H1 (cell line): Measurements from ENCODE around the gene GPC6. TPM values are rescaled to one million over a fixed set of nuclear protein-coding genes. Genes with fewer than 3 reads are reported as not detected.

Source experiments
- CTCF ChIA-PET: fragments of 300-600 bp; sonication (Branson Sonifier 250); formaldehyde crosslinking; loops from one replicate; lab custom pipeline; 2021; ENCODE audit not compliant: partially characterized antibody; lab: Charles Lee
- POLR2A ChIA-PET: fragments of 300-600 bp; sonication (Branson Sonifier 250); formaldehyde crosslinking; loops from one replicate; lab custom pipeline; 2021; ENCODE audit warnings: inconsistent platforms; ENCODE audit not compliant: partially characterized antibody; lab: Charles Lee
- DNase-seq, 2 experiments: peaks; one replicate each; pipeline versions ENCODE4 v3.0.0 to v3.0.0-alpha.2; 2010 to 2022; ENCODE audit warnings: low spot score in 2 of 2, low read depth in 1 of 2, mixed read lengths in 1 of 2
- FAIRE-seq: peaks from 2 replicates; lab custom pipeline; 2011; peaks lifted over from hg19 to GRCh38; lab: Jason Lieb, UNC
- H2AFZ ChIP-seq: 2 replicates; pipeline ENCODE4 v1.8.1; 2012; ENCODE audit warnings: low read length, inconsistent platforms
- H2AK5ac ChIP-seq: 2 replicates; pipeline ENCODE4 v1.6.1; 2013; ENCODE audit warnings: low read depth, low read length
- H2BK120ac ChIP-seq: replicated peaks from 2 replicates; pipeline ENCODE3; 2013; ENCODE audit warnings: low read depth, low read length, inconsistent platforms
- H2BK12ac ChIP-seq: 2 replicates; pipeline ENCODE4 v1.6.1; 2013; ENCODE audit warnings: low read depth, low read length
- H2BK15ac ChIP-seq: 2 replicates; pipeline ENCODE4 v1.6.1; 2013; ENCODE audit warnings: low read length
- H2BK20ac ChIP-seq: 2 replicates; pipeline ENCODE4 v1.6.1; 2013; ENCODE audit warnings: low read length
- H2BK5ac ChIP-seq: 2 replicates; pipeline ENCODE4 v1.6.1; 2013; ENCODE audit warnings: low read depth, low read length
- H3K14ac ChIP-seq: 2 replicates; pipeline ENCODE4 v1.6.1; 2013; ENCODE audit warnings: inconsistent platforms; ENCODE audit not compliant: insufficient read length
- H3K18ac ChIP-seq: 2 replicates; pipeline ENCODE4 v1.6.1; 2013; ENCODE audit warnings: low read length; ENCODE audit errors: extremely low read depth
- H3K23ac ChIP-seq: 2 replicates; pipeline ENCODE4 v1.6.1; 2013; ENCODE audit warnings: inconsistent platforms; ENCODE audit not compliant: insufficient read length
- H3K23me2 ChIP-seq: 2 replicates; pipeline ENCODE4 v1.6.1; 2013; ENCODE audit warnings: low read depth, low read length
- H3K27ac ChIP-seq: 2 replicates; pipeline ENCODE4 v1.6.1; 2011; ENCODE audit warnings: low read depth, low read length, inconsistent platforms
- H3K27me3 ChIP-seq, 4 experiments: replicated peaks in 1 of 4; 1 replicate in 1 of 4; 2 replicates in 3 of 4; pipeline versions ENCODE4 v1.6.1 to v1.8.1; 2011 to 2013; ENCODE audit warnings: low read length in 3 of 4, mild to moderate bottlenecking in 3 of 4, inconsistent platforms in 2 of 4, mixed read lengths in 2 of 4, moderate library complexity in 1 of 4; ENCODE audit not compliant: control insufficient read depth in 3 of 4, insufficient read depth in 3 of 4; ENCODE audit errors: extremely low read depth in 1 of 4
- H3K36me3 ChIP-seq, 4 experiments: 2 replicates each; pipeline versions ENCODE4 v1.6.1 to v1.8.1; 2011 to 2013; ENCODE audit warnings: mild to moderate bottlenecking in 4 of 4, low read length in 3 of 4, moderate library complexity in 2 of 4, control low read depth in 1 of 4, inconsistent platforms in 1 of 4; ENCODE audit not compliant: insufficient read depth in 4 of 4, control insufficient read depth in 2 of 4
- H3K4ac ChIP-seq: replicated peaks from 2 replicates; pipeline ENCODE3; 2013; ENCODE audit warnings: low read length, low read depth, mixed read lengths, inconsistent platforms; ENCODE audit not compliant: insufficient read length
- H3K4me1 ChIP-seq, 4 experiments: replicated peaks in 1 of 4; 1 replicate in 1 of 4; 2 replicates in 3 of 4; pipeline versions ENCODE4 v1.6.1 to v1.8.1; 2011 to 2013; ENCODE audit warnings: low read length in 3 of 4, inconsistent platforms in 2 of 4, mixed read lengths in 1 of 4; ENCODE audit not compliant: insufficient read depth in 4 of 4, control insufficient read depth in 3 of 4
- H3K4me2 ChIP-seq, 2 experiments: 2 replicates each; pipeline versions ENCODE4 v1.6.1 to v1.8.1; 2011 to 2013; ENCODE audit warnings: low read depth in 2 of 2, low read length in 2 of 2, control low read depth in 1 of 2, inconsistent platforms in 1 of 2, mild to moderate bottlenecking in 1 of 2; ENCODE audit not compliant: insufficient read depth in 1 of 2
- H3K4me3 ChIP-seq, 4 experiments: fragments of 200-600, 300-600 bp in 1 of 4; sonication (generic), shearing (Covaris generic), sonication (Bioruptor Twin) in 1 of 4; 2 replicates each; pipeline versions ENCODE4 v1.5.1 to v1.8.1; 2011 to 2016; ENCODE audit warnings: low read length in 4 of 4, low read depth in 3 of 4, control low read depth in 2 of 4, inconsistent platforms in 2 of 4, mild to moderate bottlenecking in 2 of 4, mixed read lengths in 1 of 4, moderate library complexity in 1 of 4; ENCODE audit not compliant: insufficient read depth in 2 of 4; ENCODE audit errors: extremely low read depth in 1 of 4
- H3K56ac ChIP-seq: replicated peaks from 2 replicates; pipeline ENCODE3; 2013; ENCODE audit warnings: low read depth, mild to moderate bottlenecking, mixed read lengths, low read length, inconsistent platforms; ENCODE audit not compliant: insufficient read length
- H3K79me1 ChIP-seq: 2 replicates; pipeline ENCODE4 v1.6.1; 2013; ENCODE audit warnings: low read depth, low read length, control low read depth
- H3K79me2 ChIP-seq, 2 experiments: 2 replicates each; pipeline versions ENCODE4 v1.6.1 to v1.8.1; 2012 to 2013; ENCODE audit warnings: low read length in 2 of 2, mild to moderate bottlenecking in 2 of 2, inconsistent platforms in 1 of 2; ENCODE audit not compliant: insufficient read depth in 2 of 2, control insufficient read depth in 1 of 2
- H3K9ac ChIP-seq, 4 experiments: replicated peaks in 1 of 4; 1 replicate in 1 of 4; 2 replicates in 3 of 4; pipeline versions ENCODE4 v1.6.1 to v1.8.1; 2011 to 2013; ENCODE audit warnings: low read depth in 3 of 4, low read length in 3 of 4, control low read depth in 2 of 4, mild to moderate bottlenecking in 2 of 4, moderate library complexity in 2 of 4, inconsistent platforms in 1 of 4; ENCODE audit errors: extremely low read depth in 1 of 4
- H3K9me3 ChIP-seq, 2 experiments: 2 replicates each; pipeline versions ENCODE4 v1.6.1 to v1.8.1; 2012 to 2013; ENCODE audit warnings: mild to moderate bottlenecking in 2 of 2, moderate library complexity in 2 of 2, control low read depth in 1 of 2, inconsistent platforms in 1 of 2, low read depth in 1 of 2, low read length in 1 of 2, mixed read lengths in 1 of 2; ENCODE audit not compliant: insufficient read depth in 2 of 2
- H4K20me1 ChIP-seq, 2 experiments: replicated peaks in 1 of 2; 2 replicates each; pipeline versions ENCODE3 to v1.8.1; 2011 to 2013; ENCODE audit warnings: inconsistent platforms in 2 of 2, low read length in 2 of 2, mild to moderate bottlenecking in 1 of 2; ENCODE audit not compliant: insufficient read depth in 2 of 2, control insufficient read depth in 1 of 2
- H4K5ac ChIP-seq: 2 replicates; pipeline ENCODE4 v1.6.1; 2013; ENCODE audit warnings: low read length, low read depth, mixed read lengths, inconsistent platforms; ENCODE audit not compliant: insufficient read length
- H4K8ac ChIP-seq: 2 replicates; pipeline ENCODE4 v1.8.0; 2013; ENCODE audit warnings: mild to moderate bottlenecking, moderate library complexity, low read length, inconsistent platforms; ENCODE audit not compliant: insufficient read depth; ENCODE audit errors: extremely low read depth
- H4K91ac ChIP-seq: replicated peaks from 2 replicates; pipeline ENCODE3; 2013; ENCODE audit warnings: low read length, mixed read lengths, inconsistent platforms; ENCODE audit not compliant: insufficient read length
- GTF2F1 ChIP-seq: IDR thresholded peaks from 2 replicates; pipeline ENCODE4 v1.6.1; 2012; ENCODE audit warnings: low read depth, low read length, improper control_type of control experiment, borderline replicate concordance
- NANOG ChIP-seq: IDR thresholded peaks from 2 replicates; pipeline ENCODE4 v1.6.1; 2011; ENCODE audit warnings: low read length, low read depth, mild to moderate bottlenecking, inconsistent platforms; ENCODE audit not compliant: insufficient read depth, poor library complexity, severe bottlenecking
- WGBS, 2 experiments: shearing (Covaris generic) in 1 of 2; methylation state at CpG; one replicate each; pipeline versions ENCODE4 v1.1.6 to v1.1.7; 2013 to 2015; ENCODE audit warnings: low lambda C conversion rate in 2 of 2, mixed read lengths in 2 of 2, inconsistent platforms in 1 of 2, low coverage in 1 of 2, missing lambda C conversion rate in 1 of 2; ENCODE audit not compliant: insufficient replicate concordance in 2 of 2, insufficient coverage in 1 of 2, insufficient read length in 1 of 2; ENCODE audit errors: extremely low coverage in 1 of 2, missing lambda C conversion rate in 1 of 2; 5-methylcytosine and 5-hydroxymethylcytosine counted together
- polyA plus RNA-seq, 7 experiments: library from polyadenylated mRNA; depleted of rRNA in 3 of 7; stranded (reverse) in 5 of 7; unstranded in 2 of 7; fragments of >200 nt in 5 of 7; fragments of 200-250 nt in 2 of 7; gene quantifications; 1 replicate in 5 of 7; 2 replicates in 1 of 7; 4 replicates in 1 of 7; pipeline versions ENCODE4 v1.2.1 to v1.2.3, GENCODE V29; 2011 to 2013; ENCODE audit warnings: missing spikeins in 2 of 7, mixed read lengths in 2 of 7
- total RNA-seq: library from RNA; stranded (reverse); fragmentation: NEBNext Ultra II Directional; extraction: Animal tissue kit (Norgen Biotek cat#: 25700); gene quantifications from 2 replicates; pipeline ENCODE4 v1.2.1, GENCODE V29; 2021

Gene GPC6
- total and polyA plus RNA-seq, 2 of the 8 experiments (the other 6 are each of a cell fraction or from before 2014, with no cell fraction given), result 5.4 to 12.0 TPM

DNA sequence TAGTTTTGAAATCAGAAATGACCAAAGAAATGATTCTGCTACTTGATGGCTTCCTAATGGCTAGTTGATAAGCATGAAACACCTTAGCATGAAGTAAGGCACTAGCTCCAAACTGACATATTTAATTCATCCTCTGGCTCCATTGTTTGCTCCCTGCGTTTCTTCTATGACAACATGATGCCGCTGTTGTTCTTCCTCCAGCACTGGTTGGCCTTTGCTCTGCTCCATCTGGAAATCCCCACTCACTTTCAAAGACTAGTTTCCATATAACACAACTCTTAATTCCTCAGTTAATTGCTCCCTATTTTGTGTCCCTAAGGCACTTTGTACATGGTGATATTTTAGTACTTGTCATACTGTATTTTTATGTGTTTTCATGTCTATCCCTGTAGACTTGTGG lies 151.6 kb downstream of the GPC6 start:
- ChIA-PET CTCF (interaction anchor here (0.7 to 1.3 kb wide), 2 partner anchors 11 to 22 kb away, joined by 3 read pairs; no protein-coding TSS in a partner anchor), POLR2A (no interaction called here)
- Histone ChIP-seq H3K79me1 (no peaks in the 10 kb centered on the region), H4K20me1 (no peaks in the 10 kb centered on the region), H3K4me3 (no peak overlapping the region), H2BK120ac (no peak overlapping the region), H4K8ac (no peak overlapping the region), H2BK12ac (no peak overlapping the region), H3K56ac (no peak overlapping the region), H3K14ac (no peak overlapping the region), H3K27ac (no peak overlapping the region), H2BK15ac (no peak overlapping the region), H3K4me1 (no peaks in the 10 kb centered on the region), H3K4me2 (no peak overlapping the region), H3K79me2 (no peaks in the 10 kb centered on the region), H3K9me3 (no peaks in the 10 kb centered on the region), H3K9ac (no peak overlapping the region), H3K36me3 (no peaks in the 10 kb centered on the region), H4K5ac (no peak overlapping the region), H2AK5ac (no peak overlapping the region), H4K91ac (no peak overlapping the region), H2BK5ac (no peak overlapping the region), H3K27me3 (no peaks in the 10 kb centered on the region), H2BK20ac (no peak overlapping the region), H3K4ac (no peak overlapping the region), H3K23me2 (no peaks in the 10 kb centered on the region), H3K18ac (no peak overlapping the region), H2AFZ (no peak overlapping the region), H3K23ac (no peak overlapping the region)
- FAIRE-seq (no peak), DNase-seq (no peak)
- WGBS, 2 experiments, result 88% methylated on average over 2 of the region's 2 CpGs; no CpG with 5 or more reads in 1 of the 2 experiments
- no peak for TF ChIP-seq GTF2F1
- no peak for TF ChIP-seq NANOG
